Activated B cell treated with CpG ODN at 0.5 μM for 24 hours (primary cell): ENCODE data around the gene PBX1. TPM values are rescaled to one million over a fixed set of nuclear protein-coding genes. Genes with fewer than 3 reads are reported as not detected.

Experiments used
- ATAC-seq: fragments of 200-7000 bp; cut with Tn5 transposase; one replicate; pipeline ENCODE4 v1.10.0; 2021; ENCODE audit warnings: low read depth, mild to moderate bottlenecking, moderate library complexity
- CTCF ChIA-PET: fragments of 350-600 bp; sonication (Branson Sonifier 250); formaldehyde crosslinking; loops from one replicate; lab custom pipeline; 2021; ENCODE audit warnings: antibody characterized with exemption; lab: Charles Lee
- POLR2A ChIA-PET: fragments of 350-600 bp; sonication (Branson Sonifier 250); formaldehyde crosslinking; loops from one replicate; lab custom pipeline; 2021; ENCODE audit warnings: antibody characterized with exemption; lab: Charles Lee
- DNase-seq: peaks from one replicate; pipeline ENCODE4 v3.0.0; 2022
- H3K27ac Mint-ChIP-seq: one replicate; pipeline ENCODE4 v1.8.0; 2020; ENCODE audit warnings: mixed read lengths
- H3K27me3 Mint-ChIP-seq: one replicate; pipeline ENCODE4 v1.8.0; 2021; ENCODE audit warnings: mixed read lengths
- H3K36me3 Mint-ChIP-seq: one replicate; pipeline ENCODE4 v1.8.0; 2021; ENCODE audit warnings: low read depth, mixed read lengths
- H3K4me1 Mint-ChIP-seq: one replicate; pipeline ENCODE4 v1.8.0; 2021; ENCODE audit warnings: mixed read lengths
- H3K4me3 Mint-ChIP-seq: one replicate; pipeline ENCODE4 v1.8.0; 2020; ENCODE audit warnings: mild to moderate bottlenecking, mixed read lengths
- H3K9me3 Mint-ChIP-seq: one replicate; pipeline ENCODE4 v1.8.0; 2020; ENCODE audit warnings: mixed read lengths
- intact Hi-C: fragments of 100-400 bp; cut with micrococcal nuclease; formaldehyde crosslinking; loops from one replicate; pipeline ENCODE4 v1.15.1; 2024
- total RNA-seq: library from RNA; stranded (reverse); gene quantifications from 2 replicates; pipeline ENCODE4 v1.2.3, GENCODE V29; 2022
- TF ChIP-seq, protein P1 (sequence below): fragments of 200-600 bp; IDR thresholded peaks from one replicate; pipeline ENCODE4 v1.8.0; 2022; ENCODE audit warnings: antibody characterized with exemption, mild to moderate bottlenecking

Gene PBX1
- total RNA-seq, 1 donor from 2014 or later, result not detected

DNA sequence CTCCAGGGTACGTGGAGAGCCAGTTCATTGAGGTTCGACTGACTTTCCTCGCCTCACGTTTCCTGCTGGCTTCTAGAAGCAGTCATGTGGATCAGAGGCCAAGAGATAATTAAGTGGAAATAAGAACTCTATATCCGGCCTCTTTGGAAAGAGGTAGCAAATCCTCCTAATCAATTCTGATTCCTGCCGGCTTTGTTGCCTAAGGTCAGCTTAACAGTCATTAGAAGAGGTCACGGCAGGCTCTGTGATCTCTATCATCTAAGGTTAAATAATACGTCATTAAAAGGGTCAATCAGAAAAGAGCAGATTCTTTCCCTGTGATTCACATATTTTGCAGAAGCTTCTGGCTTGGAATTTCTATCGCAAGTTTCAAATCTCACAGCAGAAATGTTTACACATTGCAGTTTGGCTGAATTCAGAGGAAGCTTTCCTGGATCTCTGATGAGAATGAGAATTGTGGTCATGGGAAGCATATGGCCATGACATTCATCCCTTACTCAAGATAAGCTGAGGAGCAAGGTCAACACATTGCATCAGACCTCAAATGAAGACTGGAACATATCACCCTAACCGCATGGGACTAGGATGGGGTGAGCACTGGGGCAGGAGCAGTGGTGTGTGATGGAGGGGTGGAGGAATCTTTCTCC lies 189.4 kb downstream of the PBX1 start:
- intact Hi-C loops, result no loop called here
- ATAC-seq (no peak), DNase-seq (no peak)
- no peak overlapping the region for H3K4me3 Mint-ChIP-seq
- ChIA-PET POLR2A (no interaction called here), CTCF (no interaction called here)
- no peaks in the 10 kb centered on the region for H3K4me1 Mint-ChIP-seq
- peaks cover 2% of the 10 kb centered on the region for H3K27me3 Mint-ChIP-seq
- TF ChIP-seq, protein P1, sequence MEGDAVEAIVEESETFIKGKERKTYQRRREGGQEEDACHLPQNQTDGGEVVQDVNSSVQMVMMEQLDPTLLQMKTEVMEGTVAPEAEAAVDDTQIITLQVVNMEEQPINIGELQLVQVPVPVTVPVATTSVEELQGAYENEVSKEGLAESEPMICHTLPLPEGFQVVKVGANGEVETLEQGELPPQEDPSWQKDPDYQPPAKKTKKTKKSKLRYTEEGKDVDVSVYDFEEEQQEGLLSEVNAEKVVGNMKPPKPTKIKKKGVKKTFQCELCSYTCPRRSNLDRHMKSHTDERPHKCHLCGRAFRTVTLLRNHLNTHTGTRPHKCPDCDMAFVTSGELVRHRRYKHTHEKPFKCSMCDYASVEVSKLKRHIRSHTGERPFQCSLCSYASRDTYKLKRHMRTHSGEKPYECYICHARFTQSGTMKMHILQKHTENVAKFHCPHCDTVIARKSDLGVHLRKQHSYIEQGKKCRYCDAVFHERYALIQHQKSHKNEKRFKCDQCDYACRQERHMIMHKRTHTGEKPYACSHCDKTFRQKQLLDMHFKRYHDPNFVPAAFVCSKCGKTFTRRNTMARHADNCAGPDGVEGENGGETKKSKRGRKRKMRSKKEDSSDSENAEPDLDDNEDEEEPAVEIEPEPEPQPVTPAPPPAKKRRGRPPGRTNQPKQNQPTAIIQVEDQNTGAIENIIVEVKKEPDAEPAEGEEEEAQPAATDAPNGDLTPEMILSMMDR, result no peak
- H3K36me3 Mint-ChIP-seq, result no peaks in the 10 kb centered on the region
- no peaks in the 10 kb centered on the region for H3K9me3 Mint-ChIP-seq
- H3K27ac Mint-ChIP-seq, result no peak overlapping the region

DNA sequence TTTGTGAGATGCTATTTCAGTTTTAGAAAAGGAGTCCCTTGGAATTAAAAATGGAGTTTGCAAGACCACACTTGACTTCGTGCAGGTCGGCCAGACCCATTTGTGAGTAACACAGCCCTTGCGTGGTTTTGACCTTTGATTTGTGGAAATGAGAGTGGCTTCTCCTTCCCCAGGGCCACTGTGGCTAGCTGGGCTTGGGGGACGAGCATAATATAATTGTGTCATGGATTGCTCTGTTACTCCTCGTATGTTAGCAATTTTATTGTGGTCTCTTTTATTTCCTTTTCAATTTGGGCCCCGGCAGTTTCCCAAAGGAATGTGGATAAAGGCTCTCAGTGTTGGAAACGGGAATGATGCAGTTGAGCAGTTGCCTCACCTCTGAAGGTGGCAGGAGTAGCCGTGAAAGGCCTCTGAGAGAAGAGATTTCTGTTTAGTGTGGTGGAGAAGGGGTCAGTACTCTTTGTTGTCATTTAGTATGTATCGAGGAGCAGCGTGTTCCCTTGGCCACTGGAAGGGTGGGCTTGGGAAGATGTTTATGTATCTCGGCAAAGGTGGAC lies 194.6 kb downstream of the PBX1 start:
- Mint-ChIP-seq H3K36me3 (no peaks in the 10 kb centered on the region), H3K27me3 (peaks cover 2% of the 10 kb centered on the region), H3K4me1 (no peaks in the 10 kb centered on the region), H3K4me3 (no peak overlapping the region), H3K9me3 (no peaks in the 10 kb centered on the region), H3K27ac (no peak overlapping the region)
- CTCF ChIA-PET, result no interaction called here
- TF ChIP-seq, protein P1, result no peak
- no peak for DNase-seq
- POLR2A ChIA-PET, result no interaction called here
- intact Hi-C loops, result no loop called here
- no peak for ATAC-seq

DNA sequence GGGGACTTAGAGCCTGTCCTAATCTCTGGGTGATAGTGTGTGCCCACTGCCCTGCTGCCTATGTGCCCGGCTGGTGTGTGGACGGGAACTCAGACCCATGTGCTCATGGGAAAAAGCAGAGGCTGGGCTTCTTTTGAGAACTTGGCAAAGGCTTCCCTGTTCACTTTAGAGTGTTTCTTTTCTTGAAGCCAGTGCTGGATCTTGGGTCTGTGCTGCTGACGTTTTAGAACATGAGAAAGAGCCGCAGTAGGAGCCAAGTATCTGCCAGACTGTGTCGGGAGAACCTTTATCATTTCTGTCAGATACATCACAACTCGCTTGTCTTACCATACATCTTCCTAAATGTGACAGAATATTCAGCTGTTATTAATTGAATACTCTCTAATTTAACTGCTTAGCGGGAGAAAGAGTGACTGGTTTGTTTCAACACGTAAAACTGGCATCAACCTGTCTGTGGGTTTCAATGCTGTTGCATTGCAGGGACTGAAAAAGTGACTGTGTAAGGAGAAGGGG lies 195.2 kb downstream of the PBX1 start:
- Mint-ChIP-seq H3K9me3 (no peaks in the 10 kb centered on the region), H3K27ac (no peak overlapping the region), H3K4me1 (no peaks in the 10 kb centered on the region), H3K36me3 (no peaks in the 10 kb centered on the region), H3K27me3 (peaks cover 2% of the 10 kb centered on the region), H3K4me3 (no peak overlapping the region)
- ATAC-seq (no peak), DNase-seq (no peak)
- TF ChIP-seq, protein P1, result no peak
- CTCF ChIA-PET, result no interaction called here
- intact Hi-C loops, result no loop called here
- POLR2A ChIA-PET, result no interaction called here

DNA sequence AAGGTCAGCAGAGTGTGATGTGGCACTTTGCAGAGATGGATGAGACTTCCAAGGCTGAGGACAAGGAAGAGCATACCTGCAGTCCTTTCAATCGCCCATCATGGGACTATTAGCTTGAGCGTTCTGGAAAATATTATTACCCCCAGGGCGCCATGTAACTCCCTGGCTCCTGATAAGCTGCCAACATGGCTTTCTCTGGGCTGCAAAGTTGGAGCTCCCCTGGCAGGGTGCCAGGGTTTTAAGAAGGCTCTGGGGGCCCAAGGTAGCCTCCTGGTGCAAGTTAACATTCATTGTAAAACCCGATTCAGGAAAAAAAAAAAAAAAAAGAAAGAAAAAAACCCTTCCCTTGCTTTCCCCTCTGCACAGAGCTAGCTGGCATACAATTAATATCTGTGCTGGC lies 196.7 kb downstream of the PBX1 start:
- Mint-ChIP-seq H3K4me1 (no peaks in the 10 kb centered on the region), H3K9me3 (no peaks in the 10 kb centered on the region), H3K27me3 (peaks cover 2% of the 10 kb centered on the region), H3K27ac (no peak overlapping the region), H3K36me3 (no peaks in the 10 kb centered on the region), H3K4me3 (no peak overlapping the region)
- POLR2A ChIA-PET, result no interaction called here
- intact Hi-C loops, result no loop called here
- TF ChIP-seq, protein P1, result no peak
- CTCF ChIA-PET, result no interaction called here
- no peak for ATAC-seq
- no peak for DNase-seq

DNA sequence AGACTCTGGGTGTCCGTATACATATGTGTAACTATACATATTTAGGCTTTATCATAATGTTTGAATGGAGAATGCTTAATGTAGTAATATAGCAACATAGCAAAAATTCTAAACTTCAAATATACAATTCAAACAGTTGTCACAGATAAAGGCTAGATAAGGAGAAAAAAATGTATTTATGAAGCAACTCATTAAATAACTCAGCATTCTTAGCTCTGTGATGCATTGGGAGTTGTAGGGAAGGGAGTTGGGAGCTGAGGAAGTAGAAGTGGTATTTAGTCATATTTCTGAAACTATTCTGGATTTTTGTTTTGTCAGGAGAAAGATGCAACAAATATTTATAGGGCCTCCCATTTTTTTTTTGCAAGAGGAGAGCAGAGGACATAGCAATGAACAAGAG lies 197.8 kb downstream of the PBX1 start:
- no peak for DNase-seq
- no peak overlapping the region for H3K4me3 Mint-ChIP-seq
- H3K27ac Mint-ChIP-seq, result no peak overlapping the region

More for the DNA sequence above, 197.8 kb downstream of the PBX1 start:
- H3K27me3 Mint-ChIP-seq, result peaks cover 2% of the 10 kb centered on the region
- ChIA-PET CTCF (no interaction called here), POLR2A (no interaction called here)
- H3K4me1 Mint-ChIP-seq, result no peaks in the 10 kb centered on the region
- intact Hi-C loops, result no loop called here
- ATAC-seq, result no peak
- H3K36me3 Mint-ChIP-seq, result no peaks in the 10 kb centered on the region
- H3K9me3 Mint-ChIP-seq, result no peaks in the 10 kb centered on the region
- TF ChIP-seq, protein P1, result no peak
